Body of pancreas (tissue), 4 donors: ENCODE data around the gene CAPN6.

Experiments used
- POLR2A ChIP-seq, 3 donors: fragments of 450-650 bp; IDR thresholded peaks; one replicate each; pipeline ENCODE4 v1.6.1; 2016; ENCODE audit warnings: antibody characterized with exemption in 3 of 3, mild to moderate bottlenecking in 2 of 3
- TF ChIP-seq, protein P1 (sequence below), 7 experiments: fragments of 450-650 bp in 4 of 7; fragments of 200-600 bp in 3 of 7; sonication (generic) in 3 of 7; IDR thresholded peaks; one replicate each; pipeline ENCODE4 v1.5.1; 2016 to 2019; ENCODE audit warnings: antibody characterized with exemption in 7 of 7

DNA sequence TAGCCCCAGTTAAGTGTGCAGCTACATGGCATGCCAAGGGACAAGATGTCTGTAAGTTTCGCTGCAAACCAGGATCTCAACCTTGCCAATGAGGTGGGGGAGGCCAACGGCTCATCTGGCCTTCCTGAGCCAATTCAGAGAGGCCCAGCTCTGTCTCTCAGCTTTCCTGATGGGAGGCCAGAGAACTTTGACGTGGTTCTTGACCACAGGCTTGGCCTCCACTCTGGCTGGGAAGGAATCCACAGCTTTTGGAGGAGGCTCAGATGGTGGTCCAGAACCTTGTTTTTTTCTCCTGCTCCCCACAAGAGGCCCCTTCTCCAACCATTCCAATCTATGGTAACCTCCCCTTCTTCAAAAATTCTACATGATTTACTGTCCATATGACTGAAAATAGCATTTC is 9.8 kb downstream of the CAPN6 start:
- TF ChIP-seq POLR2A (IDR thresholded peaks at IDR 0.05), result no peak
- TF ChIP-seq, protein P1, sequence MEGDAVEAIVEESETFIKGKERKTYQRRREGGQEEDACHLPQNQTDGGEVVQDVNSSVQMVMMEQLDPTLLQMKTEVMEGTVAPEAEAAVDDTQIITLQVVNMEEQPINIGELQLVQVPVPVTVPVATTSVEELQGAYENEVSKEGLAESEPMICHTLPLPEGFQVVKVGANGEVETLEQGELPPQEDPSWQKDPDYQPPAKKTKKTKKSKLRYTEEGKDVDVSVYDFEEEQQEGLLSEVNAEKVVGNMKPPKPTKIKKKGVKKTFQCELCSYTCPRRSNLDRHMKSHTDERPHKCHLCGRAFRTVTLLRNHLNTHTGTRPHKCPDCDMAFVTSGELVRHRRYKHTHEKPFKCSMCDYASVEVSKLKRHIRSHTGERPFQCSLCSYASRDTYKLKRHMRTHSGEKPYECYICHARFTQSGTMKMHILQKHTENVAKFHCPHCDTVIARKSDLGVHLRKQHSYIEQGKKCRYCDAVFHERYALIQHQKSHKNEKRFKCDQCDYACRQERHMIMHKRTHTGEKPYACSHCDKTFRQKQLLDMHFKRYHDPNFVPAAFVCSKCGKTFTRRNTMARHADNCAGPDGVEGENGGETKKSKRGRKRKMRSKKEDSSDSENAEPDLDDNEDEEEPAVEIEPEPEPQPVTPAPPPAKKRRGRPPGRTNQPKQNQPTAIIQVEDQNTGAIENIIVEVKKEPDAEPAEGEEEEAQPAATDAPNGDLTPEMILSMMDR (IDR thresholded peaks at IDR 0.05), result no peak
